Retinal pigment epithelial cell (primary cell): ENCODE results near the gene TSHZ2.
"Not testable (repeated sequence)": the region's sequence is repeated elsewhere in the genome, so short reads cannot be mapped to it uniquely, and the experiment has no call there.

Experiments used
- DNase-seq: peaks from one replicate; pipeline ENCODE4 v3.0.0-alpha.2; 2010; ENCODE audit warnings: low read depth
- H3K4me3 ChIP-seq: 2 replicates; pipeline ENCODE4 v1.5.1; 2011; ENCODE audit warnings: mild to moderate bottlenecking, low read length, control low read depth, moderate library complexity
- TF ChIP-seq, protein P1 (sequence below): conservative IDR thresholded peaks from 2 replicates; pipeline ENCODE4 v1.5.1; 2011; ENCODE audit warnings: low read depth, low read length, control low read depth, inconsistent platforms

Gene TSHZ2

DNA sequence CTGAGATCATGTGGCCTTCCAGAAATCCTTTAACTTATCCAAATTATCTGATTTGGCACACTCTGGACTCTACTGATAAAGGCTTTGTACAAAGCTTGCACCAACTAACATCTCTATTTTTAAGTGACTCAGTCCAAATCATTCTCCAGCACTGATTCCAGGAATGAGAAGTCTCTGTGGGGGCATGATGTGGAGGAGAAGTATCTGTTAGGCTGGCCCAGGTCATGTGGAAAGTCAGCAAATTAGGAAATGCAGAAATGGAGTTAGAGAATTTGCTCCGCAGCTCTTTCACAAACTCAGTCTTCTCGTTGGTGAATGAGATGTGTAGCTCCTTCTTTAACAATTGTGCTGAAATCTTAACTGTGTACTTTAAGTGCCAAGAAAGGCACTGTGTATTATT, 455.8 kb downstream of the TSHZ2 start:
- TF ChIP-seq, protein P1, sequence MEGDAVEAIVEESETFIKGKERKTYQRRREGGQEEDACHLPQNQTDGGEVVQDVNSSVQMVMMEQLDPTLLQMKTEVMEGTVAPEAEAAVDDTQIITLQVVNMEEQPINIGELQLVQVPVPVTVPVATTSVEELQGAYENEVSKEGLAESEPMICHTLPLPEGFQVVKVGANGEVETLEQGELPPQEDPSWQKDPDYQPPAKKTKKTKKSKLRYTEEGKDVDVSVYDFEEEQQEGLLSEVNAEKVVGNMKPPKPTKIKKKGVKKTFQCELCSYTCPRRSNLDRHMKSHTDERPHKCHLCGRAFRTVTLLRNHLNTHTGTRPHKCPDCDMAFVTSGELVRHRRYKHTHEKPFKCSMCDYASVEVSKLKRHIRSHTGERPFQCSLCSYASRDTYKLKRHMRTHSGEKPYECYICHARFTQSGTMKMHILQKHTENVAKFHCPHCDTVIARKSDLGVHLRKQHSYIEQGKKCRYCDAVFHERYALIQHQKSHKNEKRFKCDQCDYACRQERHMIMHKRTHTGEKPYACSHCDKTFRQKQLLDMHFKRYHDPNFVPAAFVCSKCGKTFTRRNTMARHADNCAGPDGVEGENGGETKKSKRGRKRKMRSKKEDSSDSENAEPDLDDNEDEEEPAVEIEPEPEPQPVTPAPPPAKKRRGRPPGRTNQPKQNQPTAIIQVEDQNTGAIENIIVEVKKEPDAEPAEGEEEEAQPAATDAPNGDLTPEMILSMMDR, result no peak

DNA sequence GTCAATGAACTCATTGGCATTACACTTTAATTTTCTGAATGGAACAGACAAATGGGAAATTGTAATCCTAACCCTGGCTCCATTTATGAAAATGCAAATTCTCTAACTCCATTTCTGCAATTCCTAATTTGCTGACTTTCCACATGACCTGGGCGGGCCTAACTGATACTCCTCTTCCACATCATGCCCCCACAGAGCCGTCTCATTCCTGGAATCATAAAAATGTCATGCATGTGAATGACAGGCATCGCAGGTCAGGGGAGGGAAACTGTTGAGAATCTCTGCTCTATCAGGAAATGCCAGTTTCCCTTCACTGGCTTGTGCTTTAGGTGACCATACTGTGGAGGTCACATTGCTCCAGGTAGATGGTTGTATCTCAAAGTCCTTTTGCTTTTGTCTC, 456.4 kb downstream of the TSHZ2 start:
- TF ChIP-seq, protein P1, result no peak
- H3K4me3 ChIP-seq, result no peak overlapping the region
- DNase-seq, result no peak

More for the DNA sequence above, 455.8 kb downstream of the TSHZ2 start:
- H3K4me3 ChIP-seq, result no peak overlapping the region
- DNase-seq, result no peak

DNA sequence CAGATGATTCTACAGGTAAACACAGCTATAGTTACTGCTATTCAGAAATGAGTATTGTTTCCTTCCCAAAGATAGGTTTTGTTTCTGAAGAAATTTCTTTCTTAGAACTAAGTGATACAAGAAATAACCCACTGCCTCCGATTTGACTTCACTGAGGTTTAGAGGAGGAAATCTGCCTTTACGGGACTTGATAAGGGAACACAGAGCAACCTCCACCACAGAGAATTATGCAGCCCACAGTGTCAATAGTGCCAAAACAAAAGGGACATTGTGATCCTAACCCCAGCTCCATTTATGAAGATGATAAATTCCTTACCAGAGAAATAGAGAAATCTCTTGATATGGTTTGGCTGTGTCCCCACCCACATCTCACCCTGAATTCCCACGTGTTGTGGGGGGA, 456.8 kb downstream of the TSHZ2 start:
- TF ChIP-seq, protein P1, result no peak
- no peak overlapping the region for H3K4me3 ChIP-seq
- no peak for DNase-seq

DNA sequence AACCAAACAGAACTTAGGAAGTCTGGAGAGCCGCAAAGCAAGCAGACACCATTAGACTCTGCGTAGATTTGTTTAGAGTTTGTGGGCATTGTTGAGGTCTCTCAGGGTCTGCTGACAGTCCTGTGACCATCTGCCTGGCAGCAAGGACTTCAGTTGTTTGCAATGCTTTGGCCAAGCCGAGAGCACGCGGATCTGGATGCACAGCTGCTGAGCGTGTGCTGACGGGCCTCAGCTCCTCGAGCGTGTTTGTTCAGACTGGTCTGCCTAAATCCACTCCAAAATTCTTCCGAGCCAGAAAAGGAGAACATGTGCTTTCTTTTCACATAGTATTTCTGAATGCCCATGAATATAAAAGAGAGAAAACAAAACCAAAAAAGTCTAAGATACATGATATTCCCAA, 462.5 kb downstream of the TSHZ2 start:
- DNase-seq, result no peak
- TF ChIP-seq, protein P1, result no peak
- no peak overlapping the region for H3K4me3 ChIP-seq

DNA sequence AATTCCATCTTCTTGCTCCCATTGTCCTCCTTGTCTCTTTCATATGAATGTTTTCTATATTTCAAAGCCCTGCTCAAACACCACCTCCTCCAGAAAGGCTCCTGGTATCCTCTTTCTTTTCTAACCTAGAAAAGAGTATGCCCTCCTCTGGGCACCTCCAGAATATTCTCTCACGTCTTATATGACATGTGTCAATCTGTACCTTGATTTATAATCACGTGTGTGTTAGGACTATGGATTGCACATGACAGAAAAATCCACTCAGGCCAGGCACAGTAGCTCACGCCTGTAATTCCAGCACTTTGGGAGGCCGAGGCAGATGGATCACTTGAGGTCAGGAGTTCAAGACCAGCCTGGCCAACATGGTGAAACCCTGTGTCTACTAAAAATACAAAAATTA, 464.8 kb downstream of the TSHZ2 start:
- DNase-seq, H3K4me3 ChIP-seq: not testable (repeated sequence)

DNA sequence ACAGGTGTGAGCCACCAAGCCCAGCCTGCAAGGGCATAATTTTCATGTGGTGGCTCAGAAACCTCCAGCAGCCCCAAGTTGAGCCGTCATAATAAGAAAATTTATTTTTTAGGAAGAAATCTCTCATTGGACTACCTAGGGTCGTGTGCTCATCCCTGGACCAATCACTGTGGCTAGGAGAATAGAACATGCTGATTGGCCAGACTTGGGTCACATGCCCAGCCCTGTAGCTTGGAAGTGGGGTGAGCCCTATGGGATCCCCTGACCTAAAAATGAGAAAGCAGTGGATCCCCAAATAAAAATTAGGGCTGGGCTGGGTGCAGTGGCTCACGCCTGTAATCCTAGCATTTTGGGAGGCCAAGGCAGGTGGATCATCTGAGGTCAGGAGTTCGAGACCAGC, 466.2 kb downstream of the TSHZ2 start:
- TF ChIP-seq, protein P1, result no peak
- no peak overlapping the region for H3K4me3 ChIP-seq
- no peak for DNase-seq

DNA sequence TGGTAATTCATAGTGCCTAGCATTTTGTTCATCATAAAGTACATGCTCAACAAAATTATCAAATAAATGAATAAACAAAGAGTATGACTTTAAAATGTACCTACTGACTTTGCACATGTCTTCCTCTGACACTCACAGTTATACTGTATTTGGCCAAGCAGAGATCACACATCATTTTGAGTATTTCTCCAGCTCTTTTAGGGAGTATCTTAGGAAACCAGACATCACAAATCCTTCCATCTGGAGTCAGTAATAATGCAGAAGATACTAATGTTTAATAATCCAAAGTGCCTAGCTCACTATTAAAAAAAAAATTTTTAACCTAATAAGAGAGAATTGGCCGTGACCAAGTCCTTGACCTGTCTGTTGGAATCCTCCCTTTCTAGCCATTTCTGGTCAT, 466.9 kb downstream of the TSHZ2 start:
- H3K4me3 ChIP-seq, result no peak overlapping the region
- TF ChIP-seq, protein P1, result no peak
- no peak for DNase-seq

DNA sequence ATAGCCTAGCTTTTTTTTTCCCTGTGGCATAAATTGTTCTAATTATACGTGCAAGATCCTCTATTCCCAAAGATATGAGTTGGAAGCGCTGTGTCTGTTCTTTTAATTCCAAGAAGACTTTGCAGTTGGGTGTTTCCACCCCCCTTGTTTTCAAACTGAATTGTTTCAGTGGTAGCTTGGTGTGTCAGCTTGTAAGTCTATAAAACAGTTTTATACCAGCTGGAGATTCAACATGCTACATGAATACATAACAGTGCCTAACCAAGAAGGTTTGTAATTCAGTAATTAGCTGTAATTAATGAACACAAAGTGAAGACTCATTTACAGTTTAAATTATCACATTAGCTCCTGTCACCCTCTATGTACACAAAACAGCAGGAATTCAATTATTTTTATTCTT, 467.5 kb downstream of the TSHZ2 start:
- TF ChIP-seq, protein P1, result no peak
- DNase-seq, result no peak
- no peak overlapping the region for H3K4me3 ChIP-seq
